Osteocyte (in vitro differentiated cells): Measurements from ENCODE around the gene CELF4. TPM values are rescaled to one million over a fixed set of nuclear protein-coding genes. Genes with fewer than 3 reads are reported as not detected.

Experiments
- DNase-seq: peaks from one replicate; pipeline ENCODE4 v3.0.0; 2021; ENCODE audit warnings: mixed read lengths; ENCODE audit not compliant: unreplicated experiment; ENCODE audit errors: extremely low spot score
- H3K27ac Mint-ChIP-seq: one replicate; pipeline ENCODE4 v1.8.0; 2021; ENCODE audit warnings: mild to moderate bottlenecking, mixed read lengths; ENCODE audit not compliant: unreplicated experiment
- H3K27me3 Mint-ChIP-seq: one replicate; pipeline ENCODE4 v1.8.0; 2021; ENCODE audit warnings: mixed read lengths; ENCODE audit not compliant: unreplicated experiment
- H3K36me3 Mint-ChIP-seq: one replicate; pipeline ENCODE4 v1.8.0; 2021; ENCODE audit warnings: mixed read lengths; ENCODE audit not compliant: unreplicated experiment
- H3K4me1 Mint-ChIP-seq: one replicate; pipeline ENCODE4 v1.8.0; 2021; ENCODE audit warnings: mixed read lengths; ENCODE audit not compliant: unreplicated experiment
- H3K4me3 Mint-ChIP-seq: one replicate; pipeline ENCODE4 v1.8.0; 2021; ENCODE audit warnings: mild to moderate bottlenecking, moderate library complexity, mixed read lengths; ENCODE audit not compliant: unreplicated experiment
- H3K9me3 Mint-ChIP-seq: one replicate; pipeline ENCODE4 v1.8.0; 2021; ENCODE audit warnings: mixed read lengths; ENCODE audit not compliant: unreplicated experiment
- total RNA-seq: library from RNA; stranded (reverse); gene quantifications from 2 replicates; pipeline ENCODE4 v1.2.1, GENCODE V29; 2021
- TF ChIP-seq, protein P1 (sequence below): fragments of 200-600 bp; sonication (generic); IDR thresholded peaks from 2 replicates; pipeline ENCODE4 v1.5.0; 2021; ENCODE audit warnings: antibody characterized with exemption, mild to moderate bottlenecking, moderate library complexity

CELF4 gene
- total RNA-seq, 1 donor from 2014 or later: not detected

DNA sequence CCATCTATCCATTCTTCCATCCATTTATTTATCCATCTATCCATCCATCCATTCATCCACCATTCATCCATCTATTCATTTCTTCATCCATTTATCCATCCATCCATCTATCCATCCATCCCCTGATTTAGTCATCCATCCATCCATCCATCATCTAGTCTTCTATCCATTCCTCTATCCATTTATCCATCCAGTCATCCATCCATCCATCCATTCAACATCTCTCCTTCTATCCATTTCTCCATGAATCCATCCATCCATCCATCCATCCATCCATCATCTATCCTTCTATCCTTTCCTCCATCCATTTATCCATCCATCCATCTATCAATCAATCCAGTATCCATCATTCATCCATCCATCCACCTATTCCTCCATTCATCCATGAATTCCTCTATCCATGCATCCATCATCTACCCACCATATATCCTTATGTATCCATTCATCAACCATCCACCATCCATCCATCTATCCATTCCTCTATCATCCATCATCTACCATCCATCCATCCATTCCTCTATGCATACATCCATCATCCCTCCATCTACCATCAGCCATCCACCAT, 185.0 kb downstream of the CELF4 start:
- DNase-seq: no peak
- Mint-ChIP-seq H3K27ac (no peak overlapping the region), H3K36me3 (no peaks in the 10 kb centered on the region), H3K9me3 (no peaks in the 10 kb centered on the region), H3K4me3 (no peak overlapping the region), H3K27me3 (peaks cover 29% of the 10 kb centered on the region), H3K4me1 (no peaks in the 10 kb centered on the region)
- TF ChIP-seq, protein P1, sequence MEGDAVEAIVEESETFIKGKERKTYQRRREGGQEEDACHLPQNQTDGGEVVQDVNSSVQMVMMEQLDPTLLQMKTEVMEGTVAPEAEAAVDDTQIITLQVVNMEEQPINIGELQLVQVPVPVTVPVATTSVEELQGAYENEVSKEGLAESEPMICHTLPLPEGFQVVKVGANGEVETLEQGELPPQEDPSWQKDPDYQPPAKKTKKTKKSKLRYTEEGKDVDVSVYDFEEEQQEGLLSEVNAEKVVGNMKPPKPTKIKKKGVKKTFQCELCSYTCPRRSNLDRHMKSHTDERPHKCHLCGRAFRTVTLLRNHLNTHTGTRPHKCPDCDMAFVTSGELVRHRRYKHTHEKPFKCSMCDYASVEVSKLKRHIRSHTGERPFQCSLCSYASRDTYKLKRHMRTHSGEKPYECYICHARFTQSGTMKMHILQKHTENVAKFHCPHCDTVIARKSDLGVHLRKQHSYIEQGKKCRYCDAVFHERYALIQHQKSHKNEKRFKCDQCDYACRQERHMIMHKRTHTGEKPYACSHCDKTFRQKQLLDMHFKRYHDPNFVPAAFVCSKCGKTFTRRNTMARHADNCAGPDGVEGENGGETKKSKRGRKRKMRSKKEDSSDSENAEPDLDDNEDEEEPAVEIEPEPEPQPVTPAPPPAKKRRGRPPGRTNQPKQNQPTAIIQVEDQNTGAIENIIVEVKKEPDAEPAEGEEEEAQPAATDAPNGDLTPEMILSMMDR: no peak

DNA sequence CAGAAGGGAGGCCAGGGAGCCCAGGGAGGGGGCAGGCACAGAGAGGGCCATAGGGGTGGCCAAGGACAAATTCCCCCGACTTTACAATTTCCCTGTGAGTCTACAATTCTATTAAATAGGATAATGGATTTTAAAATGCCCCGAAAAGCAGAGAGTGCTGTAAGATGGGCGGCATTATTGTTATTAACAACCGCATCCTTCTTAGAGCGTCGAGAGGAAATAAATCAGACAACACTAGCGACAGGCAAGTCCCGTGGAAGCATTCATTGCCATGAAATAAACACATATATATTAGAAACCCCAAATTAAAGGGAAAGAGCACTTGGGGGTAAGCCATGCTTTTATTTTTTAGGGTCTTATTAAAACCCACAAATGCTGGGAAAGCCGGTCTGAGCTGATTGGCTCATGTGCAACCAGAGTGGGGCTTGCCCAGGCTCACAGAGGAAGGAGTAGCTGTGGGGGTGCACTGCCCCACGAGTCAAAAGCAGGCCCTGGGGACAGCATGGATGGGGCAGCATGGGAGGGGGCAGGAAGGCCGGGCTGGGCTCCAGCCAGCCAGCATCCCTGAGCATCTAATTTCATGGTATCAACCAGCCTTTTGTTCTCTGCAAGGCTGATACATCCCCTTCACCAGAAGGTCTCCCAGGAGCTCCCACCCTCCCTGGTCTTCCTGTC, 187.1 kb downstream of the CELF4 start:
- Mint-ChIP-seq H3K36me3 (no peaks in the 10 kb centered on the region), H3K9me3 (no peaks in the 10 kb centered on the region), H3K27me3 (peaks cover 24% of the 10 kb centered on the region), H3K4me3 (no peak overlapping the region), H3K27ac (no peak overlapping the region), H3K4me1 (no peaks in the 10 kb centered on the region)
- no peak for DNase-seq
- TF ChIP-seq, protein P1: no peak

DNA sequence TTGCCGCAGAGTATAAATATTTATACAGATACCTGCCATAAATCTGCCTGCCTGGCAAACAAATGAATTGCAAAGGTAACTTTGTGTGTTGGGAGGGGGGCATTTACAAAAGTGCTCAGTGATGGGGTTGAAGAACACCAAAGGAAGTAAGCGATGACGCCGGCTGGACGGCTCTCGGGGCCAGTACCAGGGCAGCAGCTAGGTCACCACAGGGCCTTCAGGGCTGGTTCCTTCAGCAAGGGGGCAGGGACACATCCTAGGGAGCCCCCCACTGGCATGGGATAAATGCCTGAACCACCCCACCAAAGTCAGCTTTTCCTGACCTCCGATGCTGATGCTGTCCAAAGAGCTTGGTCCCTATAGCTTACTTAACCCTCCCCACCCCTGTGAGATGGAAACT, 190.4 kb downstream of the CELF4 start:
- DNase-seq: no peak
- Mint-ChIP-seq H3K9me3 (no peaks in the 10 kb centered on the region), H3K4me1 (no peaks in the 10 kb centered on the region), H3K36me3 (no peaks in the 10 kb centered on the region), H3K4me3 (no peak overlapping the region), H3K27me3 (peaks cover 21% of the 10 kb centered on the region), H3K27ac (no peak overlapping the region)
- TF ChIP-seq, protein P1: no peak

DNA sequence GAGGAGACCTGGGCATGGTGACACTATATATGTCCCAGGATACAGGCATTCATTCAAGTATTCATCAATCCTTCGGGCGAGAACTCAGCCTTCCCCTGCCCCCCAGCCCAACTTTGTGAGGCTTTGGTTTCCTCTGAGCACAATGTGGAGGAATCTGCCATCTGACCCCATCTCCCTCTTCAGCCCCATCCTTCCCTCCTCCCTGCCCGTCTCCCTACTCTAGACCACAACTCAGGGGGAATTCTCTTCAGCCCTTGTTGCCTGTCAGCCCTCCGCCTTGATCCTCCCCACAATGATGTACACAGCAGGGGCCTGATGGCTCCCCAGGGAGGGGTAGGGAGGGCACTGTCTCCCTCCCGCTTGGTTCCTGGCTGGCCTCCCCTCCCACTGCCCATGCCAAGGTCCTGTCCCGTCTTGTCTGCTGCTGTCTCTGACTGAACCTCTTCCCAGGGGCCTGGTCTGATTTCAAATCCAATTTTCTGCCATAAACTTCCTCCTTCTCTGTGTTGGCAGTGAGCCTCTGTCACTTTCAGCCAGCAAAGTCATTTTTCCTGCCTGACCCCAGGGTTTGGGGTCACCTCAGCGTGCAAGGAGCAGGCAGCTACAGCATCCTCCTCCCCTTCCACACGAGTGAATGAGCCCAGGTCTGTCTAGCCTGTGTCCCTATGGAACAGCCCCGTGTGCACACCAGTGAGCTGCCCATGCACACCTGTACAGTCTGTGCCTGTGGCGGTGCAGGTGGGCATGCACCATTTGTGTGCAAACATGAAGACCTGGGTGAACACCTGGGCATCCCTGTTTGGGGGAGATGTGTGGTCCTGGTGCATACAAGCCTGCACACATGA, 197.3 kb downstream of the CELF4 start:
- Mint-ChIP-seq H3K36me3 (no peaks in the 10 kb centered on the region), H3K4me3 (no peak overlapping the region), H3K4me1 (no peaks in the 10 kb centered on the region), H3K9me3 (no peaks in the 10 kb centered on the region), H3K27me3 (peaks cover 19% of the 10 kb centered on the region), H3K27ac (no peak overlapping the region)
- TF ChIP-seq, protein P1: no peak
- DNase-seq: no peak

DNA sequence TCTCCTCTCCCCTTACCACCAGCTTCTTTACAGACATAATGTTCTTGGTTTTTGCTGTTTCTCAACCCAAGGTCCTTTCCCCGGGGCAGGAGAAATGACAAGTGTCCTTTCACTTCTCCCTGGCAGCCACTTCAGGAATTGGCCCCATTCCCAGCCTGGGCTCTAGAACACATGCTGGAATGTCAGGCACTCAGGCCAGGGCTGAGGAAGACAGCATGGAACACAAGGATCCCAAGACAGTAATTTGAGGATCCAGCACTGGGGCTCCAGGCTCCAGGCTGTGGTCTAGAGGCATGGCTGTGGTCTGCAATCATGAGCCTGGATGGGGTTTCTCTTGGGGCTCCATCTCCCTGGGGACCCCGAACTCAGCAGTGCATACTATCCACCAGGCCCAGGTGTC, 201.4 kb downstream of the CELF4 start:
- H3K36me3 Mint-ChIP-seq: no peaks in the 10 kb centered on the region
- H3K27ac Mint-ChIP-seq: no peak overlapping the region
- H3K27me3 Mint-ChIP-seq: peaks cover 41% of the 10 kb centered on the region
- TF ChIP-seq, protein P1: no peak
- H3K9me3 Mint-ChIP-seq: no peaks in the 10 kb centered on the region
- DNase-seq: no peak
- no peak overlapping the region for H3K4me3 Mint-ChIP-seq
- H3K4me1 Mint-ChIP-seq: no peaks in the 10 kb centered on the region
